CD4-positive, CD25-positive, alpha-beta regulatory T cell (primary cell): ENCODE measurements around the gene HNRNPDL. TPM values are rescaled to one million over a fixed set of nuclear protein-coding genes. Genes with fewer than 3 reads are reported as not detected.
A peak's percentile ranks its signal among the peaks of the same experiment; 100 is the strongest.
"Not testable (repeated sequence)": the region's sequence is repeated elsewhere in the genome, so short reads cannot be mapped to it uniquely, and the experiment has no call there.

Source experiments
- ATAC-seq, 2 donors: fragments of 150-1000 bp; cut with Tn5 transposase; one replicate each; pipeline ENCODE4 v1.10.0; 2021; ENCODE audit warnings: low read depth in 2 of 2, moderate number of reproducible peaks in 2 of 2, moderate library complexity in 1 of 2
- DNase-seq, 3 donors: peaks; one replicate each; pipeline versions ENCODE4 v3.0.0 to v3.0.0-alpha.2; 2012 to 2022; ENCODE audit warnings: mixed read lengths in 1 of 3
- H3K27ac ChIP-seq: one replicate; pipeline ENCODE4 v1.7.0; 2013; ENCODE audit warnings: mild to moderate bottlenecking, low read length; ENCODE audit not compliant: insufficient read depth, poor library complexity, severe bottlenecking
- H3K27me3 ChIP-seq: one replicate; pipeline ENCODE4 v1.7.0; 2013; ENCODE audit warnings: low read length; ENCODE audit not compliant: control insufficient read depth, insufficient read depth
- H3K36me3 ChIP-seq: one replicate; pipeline ENCODE4 v1.7.0; 2013; ENCODE audit warnings: mild to moderate bottlenecking, low read length, moderate library complexity; ENCODE audit not compliant: control insufficient read depth, insufficient read depth
- H3K4me1 ChIP-seq: 2 replicates; pipeline ENCODE4 v1.7.0; 2013; ENCODE audit warnings: mild to moderate bottlenecking, low read length; ENCODE audit not compliant: insufficient read depth, control insufficient read depth, poor library complexity, severe bottlenecking
- H3K4me3 ChIP-seq: one replicate; pipeline ENCODE4 v1.7.0; 2013; ENCODE audit warnings: low read depth, mild to moderate bottlenecking, low read length, moderate library complexity
- H3K9me3 ChIP-seq, 2 experiments: 1 replicate in 1 of 2; 2 replicates in 1 of 2; pipeline ENCODE4 v1.7.0; 2013; ENCODE audit warnings: low read length in 2 of 2, mild to moderate bottlenecking in 1 of 2, moderate library complexity in 1 of 2; ENCODE audit not compliant: control insufficient read depth in 2 of 2
- H3K27ac Mint-ChIP-seq, 3 donors: one replicate each; pipeline ENCODE4 v1.8.0; 2020 to 2022; ENCODE audit warnings: mild to moderate bottlenecking in 3 of 3, mixed read lengths in 3 of 3, moderate library complexity in 2 of 3
- H3K27me3 Mint-ChIP-seq: one replicate; pipeline ENCODE4 v1.8.0; 2022; ENCODE audit warnings: mild to moderate bottlenecking, mixed read lengths
- H3K36me3 Mint-ChIP-seq: one replicate; pipeline ENCODE4 v1.8.0; 2020; ENCODE audit warnings: mixed read lengths
- H3K4me1 Mint-ChIP-seq, 4 donors: one replicate each; pipeline ENCODE4 v1.8.0; 2020 to 2022; ENCODE audit warnings: mixed read lengths in 4 of 4, mild to moderate bottlenecking in 1 of 4
- H3K4me3 Mint-ChIP-seq, 4 donors: one replicate each; pipeline ENCODE4 v1.8.0; 2020 to 2022; ENCODE audit warnings: mild to moderate bottlenecking in 4 of 4, mixed read lengths in 4 of 4, moderate library complexity in 3 of 4
- H3K9me3 Mint-ChIP-seq, 7 donors: one replicate each; pipeline ENCODE4 v1.8.0; 2020 to 2022; ENCODE audit warnings: mixed read lengths in 7 of 7, mild to moderate bottlenecking in 3 of 7, moderate library complexity in 2 of 7
- polyA plus RNA-seq, 4 donors: library from polyadenylated mRNA; unstranded; fragments of 300-500 nt; fragmentation: Illumina TruSeq; gene quantifications; one replicate each; pipeline ENCODE4 v1.2.3, GENCODE V29; 2021
- total RNA-seq: library from RNA; stranded (reverse); gene quantifications from one replicate; pipeline ENCODE4 v1.2.3, GENCODE V29; 2022

Gene HNRNPDL
- total and polyA plus RNA-seq, 5 donors from 2014 or later, result 142 to 337 (median 178) TPM

DNA sequence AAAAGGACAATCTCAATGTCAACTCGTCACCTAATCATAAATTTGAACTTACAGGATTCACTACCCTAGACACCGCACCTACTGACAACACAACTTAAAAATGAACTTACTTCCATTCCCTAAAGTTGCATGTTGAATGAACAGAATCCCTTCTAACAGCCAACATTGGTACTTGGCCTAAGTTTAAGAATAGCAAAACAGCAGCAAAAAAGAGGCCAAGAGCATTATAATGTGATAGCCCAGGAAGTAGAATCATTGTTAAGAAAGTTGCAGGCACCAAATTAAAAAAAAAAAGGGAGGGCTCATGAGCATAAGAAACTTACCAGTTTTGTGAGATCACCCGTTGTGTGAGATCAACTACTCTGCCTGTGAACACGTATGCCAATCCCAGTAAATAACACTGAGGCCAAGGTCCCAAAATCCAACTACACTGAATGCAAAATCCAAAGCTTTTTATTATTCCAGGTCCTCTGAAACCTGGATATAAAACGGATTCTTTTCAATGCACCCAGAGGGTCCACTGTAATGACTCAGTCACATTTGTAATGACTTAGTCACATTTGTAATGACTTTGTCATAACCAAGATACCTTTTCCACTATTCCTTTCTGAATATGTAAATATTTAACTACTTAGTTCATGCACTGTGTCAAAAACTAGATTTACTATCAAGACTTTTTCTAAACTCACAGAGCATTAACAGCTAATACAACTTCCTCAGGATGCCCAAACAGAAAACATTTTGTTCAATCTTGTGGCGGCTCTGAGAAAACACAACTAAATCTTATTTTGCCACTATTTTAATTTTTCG lies 6.8 kb downstream of the HNRNPDL start:
- Histone ChIP-seq H3K9me3 (no peaks in the 10 kb centered on the region), H3K4me1 (peaks cover 27% of the 10 kb centered on the region), H3K27me3 (no peaks in the 10 kb centered on the region), H3K27ac (no peak overlapping the region), H3K4me3 (no peak overlapping the region), H3K36me3 (peaks cover 60% of the 10 kb centered on the region)
- Mint-ChIP-seq H3K9me3 (peaks cover 0 to 2% (median 0%) of the 10 kb centered on the region in 7 donors), H3K36me3 (peaks cover 55% of the 10 kb centered on the region), H3K4me3 (peak overlapping the region in 1 of 4 donors; percentile 24), H3K4me1 (peaks cover 40 to 50% (median 46%) of the 10 kb centered on the region in 4 donors), H3K27me3 (peaks cover 10% of the 10 kb centered on the region), H3K27ac (no peak overlapping the region)
- DNase-seq, result no peak
- no peak for ATAC-seq

DNA sequence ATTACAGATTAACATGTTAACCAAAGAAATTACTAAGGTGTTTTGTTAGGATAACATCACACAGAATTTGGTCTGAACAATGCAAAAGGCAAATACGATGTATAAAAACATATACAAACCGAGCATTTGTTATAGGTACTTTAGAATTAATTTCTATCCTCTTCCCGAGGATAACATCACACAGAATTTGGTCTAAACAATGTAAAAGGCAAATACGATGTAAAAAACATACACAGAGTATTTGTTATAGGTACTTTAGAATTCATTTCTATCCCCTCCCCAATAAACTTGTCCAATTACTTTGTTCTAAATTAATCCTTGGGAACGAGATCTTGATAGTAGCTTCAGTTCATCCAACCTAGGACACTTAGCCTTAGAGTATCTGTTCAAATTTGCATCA lies 7.6 kb downstream of the HNRNPDL start:
- Mint-ChIP-seq H3K4me1 (peaks cover 34 to 42% (median 38%) of the 10 kb centered on the region in 4 donors), H3K27me3 (peaks cover 10% of the 10 kb centered on the region), H3K27ac (no peak overlapping the region), H3K9me3 (peaks cover 0 to 4% (median 0%) of the 10 kb centered on the region in 7 donors), H3K36me3 (peaks cover 52% of the 10 kb centered on the region), H3K4me3 (peak overlapping the region in 1 of 4 donors; percentile 24)
- Histone ChIP-seq H3K36me3 (peaks cover 55% of the 10 kb centered on the region), H3K9me3 (no peaks in the 10 kb centered on the region), H3K27me3 (no peaks in the 10 kb centered on the region), H3K4me3 (no peak overlapping the region), H3K4me1 (peaks cover 18% of the 10 kb centered on the region), H3K27ac (no peak overlapping the region)
- no peak for DNase-seq
- no peak for ATAC-seq

DNA sequence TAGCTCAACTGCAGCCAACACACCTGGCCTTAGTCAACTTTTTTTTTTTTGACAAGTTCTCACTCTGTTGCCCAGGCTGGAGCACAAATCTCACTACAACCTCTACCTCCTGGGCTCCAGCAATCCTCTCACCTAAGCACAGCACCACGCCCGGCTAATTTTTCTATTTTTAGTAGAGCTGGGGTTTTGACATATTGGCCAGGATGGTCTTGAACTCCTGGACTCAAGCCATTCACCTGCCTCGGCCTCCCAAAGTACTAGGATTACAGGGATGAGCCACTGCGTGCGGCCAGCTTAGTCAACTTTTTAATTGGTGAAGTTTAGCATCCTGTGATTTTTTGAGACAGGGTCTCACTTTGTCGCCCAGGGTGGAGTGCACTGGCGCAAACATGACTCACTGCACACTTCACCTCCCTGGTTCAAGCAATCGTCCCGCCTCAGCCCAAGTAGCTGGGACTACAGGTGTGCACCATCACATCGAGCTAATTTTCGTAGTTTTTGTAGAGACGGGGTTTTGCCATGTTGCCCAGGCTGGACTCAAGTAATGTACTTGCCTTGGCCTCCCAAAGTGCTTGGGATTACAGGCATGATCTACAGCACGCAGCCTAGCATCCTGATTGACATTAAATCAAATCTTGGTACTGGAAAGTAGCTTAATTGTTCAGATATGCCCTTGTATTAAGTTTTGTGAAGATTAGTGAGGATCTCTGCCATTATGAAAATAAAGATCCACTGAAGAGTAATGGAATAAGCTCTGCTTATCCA lies 8.3 kb downstream of the HNRNPDL start:
- H3K27ac Mint-ChIP-seq, result no peak overlapping the region
- peaks cover 46% of the 10 kb centered on the region for H3K36me3 Mint-ChIP-seq
- Histone ChIP-seq H3K4me3 (no peak overlapping the region), H3K27ac (no peak overlapping the region), H3K4me1 (peaks cover 12% of the 10 kb centered on the region), H3K36me3 (peaks cover 49% of the 10 kb centered on the region), H3K27me3 (peaks cover 2% of the 10 kb centered on the region), H3K9me3 (no peaks in the 10 kb centered on the region)
- peaks cover 10% of the 10 kb centered on the region for H3K27me3 Mint-ChIP-seq
- no peak for ATAC-seq
- H3K9me3 Mint-ChIP-seq, result peaks cover 0 to 3% (median 0%) of the 10 kb centered on the region in 7 donors
- no peak for DNase-seq
- H3K4me3 Mint-ChIP-seq, result peak overlapping the region in 2 of 4 donors; percentile 22 to 24
- peaks cover 30 to 37% (median 34%) of the 10 kb centered on the region in 4 donors for H3K4me1 Mint-ChIP-seq

DNA sequence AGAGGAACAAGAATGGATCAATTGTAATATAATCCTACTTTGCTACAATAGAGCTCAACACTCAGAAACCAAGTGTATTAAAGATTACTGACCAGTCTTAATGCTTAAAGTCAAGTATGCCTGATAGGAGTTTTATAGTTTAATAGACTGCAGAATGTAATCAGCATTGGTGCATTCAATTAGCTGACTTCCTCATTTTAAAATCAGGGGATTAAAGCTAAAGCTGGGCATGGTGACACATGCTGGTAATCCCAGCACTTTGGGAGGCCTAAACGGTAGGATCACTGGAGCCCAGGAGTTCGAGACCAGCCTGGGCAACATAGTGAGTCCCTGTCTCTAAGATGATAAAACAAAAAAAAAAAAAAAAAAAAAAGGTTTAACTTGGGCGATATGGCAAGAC lies 10.8 kb downstream of the HNRNPDL start:
- Histone ChIP-seq H3K4me3 (no peak overlapping the region), H3K27me3 (peaks cover 10% of the 10 kb centered on the region), H3K36me3 (peaks cover 24% of the 10 kb centered on the region), H3K27ac (no peak overlapping the region), H3K9me3 (no peaks in the 10 kb centered on the region), H3K4me1 (no peaks in the 10 kb centered on the region)
- Mint-ChIP-seq H3K9me3 (peaks cover 0 to 3% (median 0%) of the 10 kb centered on the region in 7 donors), H3K4me1 (peaks cover 12 to 16% (median 14%) of the 10 kb centered on the region in 4 donors), H3K27ac (no peak overlapping the region), H3K4me3 (no peak overlapping the region), H3K27me3 (peaks cover 29% of the 10 kb centered on the region), H3K36me3 (peaks cover 21% of the 10 kb centered on the region)
- no peak for DNase-seq
- ATAC-seq, result no peak

DNA sequence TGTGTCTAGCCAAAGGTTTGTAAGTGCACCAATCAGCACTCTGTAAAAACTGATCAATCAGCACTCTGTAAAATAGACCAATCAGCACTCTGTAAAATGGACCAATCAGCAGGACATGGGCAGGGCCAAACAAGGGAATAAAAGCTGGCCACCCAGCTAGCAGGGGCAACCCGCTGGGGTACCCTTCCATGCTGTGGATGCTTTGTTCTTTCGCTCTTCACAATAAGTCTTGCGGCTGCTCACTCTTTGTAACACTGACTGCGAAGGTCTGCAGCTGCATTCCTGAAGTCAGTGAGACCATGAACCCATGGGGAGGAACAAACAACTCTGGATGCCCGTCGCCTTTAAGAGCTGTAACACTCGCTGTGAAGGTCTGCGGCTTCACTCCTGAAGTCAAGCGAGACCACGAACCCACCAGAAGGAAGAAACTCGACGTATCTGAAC lies 14.3 kb downstream of the HNRNPDL start:
- Histone ChIP-seq H3K36me3 (no peaks in the 10 kb centered on the region), H3K27me3 (peaks cover 10% of the 10 kb centered on the region), H3K9me3 (no peaks in the 10 kb centered on the region), H3K4me3 (no peak overlapping the region), H3K27ac (no peak overlapping the region), H3K4me1 (no peaks in the 10 kb centered on the region)
- peaks cover 41% of the 10 kb centered on the region for H3K27me3 Mint-ChIP-seq
- no peaks in the 10 kb centered on the region for H3K36me3 Mint-ChIP-seq
- H3K4me3 Mint-ChIP-seq, result no peak overlapping the region
- H3K9me3 Mint-ChIP-seq, result peaks cover 0 to 5% (median 2%) of the 10 kb centered on the region in 7 donors
- DNase-seq (no peak), ATAC-seq (no peak)
- peaks cover 0 to 7% (median 2%) of the 10 kb centered on the region in 4 donors for H3K4me1 Mint-ChIP-seq
- H3K27ac Mint-ChIP-seq, result no peak overlapping the region

DNA sequence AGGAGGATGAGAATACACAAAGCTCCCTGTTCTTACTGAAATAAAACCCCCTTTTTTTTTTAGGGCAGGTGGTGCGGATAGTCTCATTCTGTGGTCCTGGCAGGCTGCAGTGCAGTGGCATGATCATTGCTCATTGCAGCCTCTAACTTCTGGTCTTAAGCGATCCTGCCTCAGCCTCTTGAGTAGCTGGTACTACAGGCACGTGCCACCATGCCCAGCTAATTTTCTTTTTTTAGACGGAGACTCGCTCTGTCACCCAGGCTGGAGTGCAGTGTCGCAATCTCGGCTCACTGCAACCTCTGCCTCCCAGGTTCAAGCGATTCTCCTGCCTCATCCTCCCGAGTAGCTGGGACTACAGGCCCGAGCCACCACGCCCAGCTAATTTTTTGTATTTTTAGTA lies 15.2 kb downstream of the HNRNPDL start:
- not testable (repeated sequence) for H3K4me3 Mint-ChIP-seq, ATAC-seq, H3K27ac Mint-ChIP-seq, H3K36me3 ChIP-seq, DNase-seq, H3K4me3 ChIP-seq, H3K36me3 Mint-ChIP-seq, H3K27ac ChIP-seq, H3K27me3 ChIP-seq, H3K9me3 Mint-ChIP-seq, H3K9me3 ChIP-seq, H3K4me1 ChIP-seq, H3K4me1 Mint-ChIP-seq
- peaks cover 41% of the 10 kb centered on the region for H3K27me3 Mint-ChIP-seq

DNA sequence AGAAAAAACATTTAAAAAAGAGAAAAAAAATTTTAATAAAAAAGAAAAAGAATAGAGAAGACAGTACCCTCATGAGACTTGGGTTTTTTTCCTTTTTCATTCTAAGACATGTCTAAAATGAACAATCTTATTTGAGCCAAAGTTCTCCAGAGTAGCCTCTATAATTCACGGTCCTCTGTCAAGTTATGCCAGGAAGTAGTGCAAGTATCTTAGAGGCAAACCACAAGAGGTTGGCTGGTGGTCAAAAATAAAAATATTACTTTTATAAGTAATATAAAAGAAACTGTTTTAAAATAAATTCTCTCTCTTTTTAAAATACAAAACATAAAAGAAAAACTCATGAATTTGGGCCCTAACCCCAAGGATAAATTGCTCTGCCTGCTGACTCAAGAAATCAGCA lies 26.5 kb downstream of the HNRNPDL start:
- no peak overlapping the region for H3K27ac ChIP-seq
- H3K9me3 ChIP-seq, result no peaks in the 10 kb centered on the region
- no peaks in the 10 kb centered on the region for H3K36me3 Mint-ChIP-seq
- H3K27me3 Mint-ChIP-seq, result peaks cover 31% of the 10 kb centered on the region
- peaks cover 3% of the 10 kb centered on the region for H3K27me3 ChIP-seq
- H3K27ac Mint-ChIP-seq, result no peak overlapping the region
- no peaks in the 10 kb centered on the region for H3K9me3 Mint-ChIP-seq
- no peak for DNase-seq
- no peaks in the 10 kb centered on the region for H3K4me1 Mint-ChIP-seq
- no peak overlapping the region for H3K4me3 Mint-ChIP-seq
- no peaks in the 10 kb centered on the region for H3K36me3 ChIP-seq
- ATAC-seq, result no peak
- no peak overlapping the region for H3K4me3 ChIP-seq
- H3K4me1 ChIP-seq, result no peaks in the 10 kb centered on the region
